ENCODE results near the gene EBLN1.

Gene EBLN1

GRCh38 chr10:22217842-22218241, at the start of gene EBLN1:
EBLN1 (minus strand) TSS chr10:22218015; CDS start chr10:22209983, 8,032 bp downstream.
- DNase-seq (ENCODE audit: low read depth in 2 of 2) = no peak

GRCh38 chr10:22265839-22266537, 48.2 kb upstream of the EBLN1 start:
- DNase-seq (ENCODE audit: low read depth in 2 of 2) = no peak

GRCh38 chr10:22263106-22263505, 45.3 kb upstream of the EBLN1 start:
- no peak for DNase-seq (ENCODE audit: low read depth in 2 of 2)

GRCh38 chr10:22259280-22259679, 41.5 kb upstream of the EBLN1 start:
- no peak for DNase-seq (ENCODE audit: low read depth in 2 of 2)

- no peak for DNase-seq (ENCODE audit: low read depth in 2 of 2)
Observed at GRCh38 chr10:22258471-22258870, 40.7 kb upstream of the EBLN1 start.

GRCh38 chr10:22253580-22253882, 35.7 kb upstream of the EBLN1 start:
- no peak for DNase-seq (ENCODE audit: low read depth in 2 of 2)

GRCh38 chr10:22252801-22253579, 35.2 kb upstream of the EBLN1 start:
- no peak for DNase-seq (ENCODE audit: low read depth in 2 of 2)

- peak; percentile 63 to 69 for DNase-seq (ENCODE audit: low read depth in 2 of 2)
Observed at GRCh38 chr10:22252224-22252800, 34.5 kb upstream of the EBLN1 start.

- DNase-seq (ENCODE audit: low read depth in 2 of 2) = peak in 1 of 2 donors; percentile 36
Observed at GRCh38 chr10:22251751-22252223, 34.0 kb upstream of the EBLN1 start.

- no peak for DNase-seq (ENCODE audit: low read depth in 2 of 2)
Observed at GRCh38 chr10:22250897-22251660, 33.3 kb upstream of the EBLN1 start.

- no peak for DNase-seq (ENCODE audit: low read depth in 2 of 2)
Observed at GRCh38 chr10:22247636-22248035, 29.8 kb upstream of the EBLN1 start.

- DNase-seq (ENCODE audit: low read depth in 2 of 2) = no peak
Observed at GRCh38 chr10:22246680-22247391, 29.0 kb upstream of the EBLN1 start.

- DNase-seq (ENCODE audit: low read depth in 2 of 2) = no peak
Observed at GRCh38 chr10:22245567-22245966, 27.8 kb upstream of the EBLN1 start.

- no peak for DNase-seq (ENCODE audit: low read depth in 2 of 2)
Observed at GRCh38 chr10:22244855-22245254, 27.0 kb upstream of the EBLN1 start.

GRCh38 chr10:22244001-22244400, 26.2 kb upstream of the EBLN1 start:
- DNase-seq (ENCODE audit: low read depth in 2 of 2) = no peak

GRCh38 chr10:22243321-22243720, 25.5 kb upstream of the EBLN1 start:
- DNase-seq (ENCODE audit: low read depth in 2 of 2) = no peak

GRCh38 chr10:22231260-22231659, 13.4 kb upstream of the EBLN1 start:
- DNase-seq (ENCODE audit: low read depth in 2 of 2) = no peak

- no peak for DNase-seq (ENCODE audit: low read depth in 2 of 2)
Observed at GRCh38 chr10:22230158-22230833, 12.5 kb upstream of the EBLN1 start.

GRCh38 chr10:22229802-22230157, 12.0 kb upstream of the EBLN1 start:
- DNase-seq (ENCODE audit: low read depth in 2 of 2) = no peak

GRCh38 chr10:22228943-22229801, 11.4 kb upstream of the EBLN1 start:
- DNase-seq (ENCODE audit: low read depth in 2 of 2) = peak; percentile 69 to 72

All from stimulated activated CD8-positive, alpha-beta memory T cell treated with anti-CD3 and anti-CD28 coated beads, Interleukin-15, amount 100 ng/mL, for 48 hours (primary cell).